GM21360 (cell line): ENCODE measurements around the gene SIRPB1.
"Not testable (repeated sequence)": the region's sequence is repeated elsewhere in the genome, so short reads cannot be mapped to it uniquely, and the experiment has no call there.

Experiments
- ATAC-seq: cut with Tn5 transposase; IDR thresholded peaks from one replicate; pipeline ENCODE4 v1.9.1; 2021; ENCODE audit warnings: mild to moderate bottlenecking, moderate library complexity; ENCODE audit not compliant: unreplicated experiment

SIRPB1 gene

GRCh38 chr20:1619861-1620444 is at the start of gene SIRPB1:
Gene SIRPB1, minus strand, starts transcription at chr20:1620009. Its CDS starts 65 bp downstream, at chr20:1619944.
- ATAC-seq: no peak

GRCh38 chr20:1669304-1669703 is 49.5 kb upstream of the SIRPB1 start:
- ATAC-seq: no peak

- ATAC-seq: no peak
These were observed 47.8 kb upstream of the SIRPB1 start for GRCh38 chr20:1667502-1668085.

- ATAC-seq: no peak
These were observed 47.0 kb upstream of the SIRPB1 start for GRCh38 chr20:1666802-1667201.

- ATAC-seq: no peak
These were observed 45.5 kb upstream of the SIRPB1 start for GRCh38 chr20:1665345-1665744.

- no peak for ATAC-seq
These were observed 45.1 kb upstream of the SIRPB1 start for GRCh38 chr20:1664911-1665310.

GRCh38 chr20:1663917-1664316 is 44.1 kb upstream of the SIRPB1 start:
- ATAC-seq: no peak

- no peak for ATAC-seq
These were observed 41.9 kb upstream of the SIRPB1 start for GRCh38 chr20:1661542-1662299.

GRCh38 chr20:1660246-1660645 is 40.4 kb upstream of the SIRPB1 start:
- ATAC-seq: no peak

- no peak for ATAC-seq
These were observed 37.9 kb upstream of the SIRPB1 start, which contains the start of gene SIRPG for GRCh38 chr20:1657556-1658334. Gene SIRPG, minus strand, starts transcription at chr20:1657779. Its CDS starts 65 bp downstream, at chr20:1657714.

- no peak for ATAC-seq
These were observed 37.0 kb upstream of the SIRPB1 start for GRCh38 chr20:1656844-1657243.

GRCh38 chr20:1654996-1655395 is 35.2 kb upstream of the SIRPB1 start:
- no peak for ATAC-seq

- ATAC-seq: no peak
These were observed 33.2 kb upstream of the SIRPB1 start for GRCh38 chr20:1652960-1653359.

GRCh38 chr20:1652104-1652503 is 32.3 kb upstream of the SIRPB1 start:
- no peak for ATAC-seq

GRCh38 chr20:1651268-1652058 is 31.7 kb upstream of the SIRPB1 start:
- no peak for ATAC-seq

- no peak for ATAC-seq
These were observed 28.3 kb upstream of the SIRPB1 start for GRCh38 chr20:1648101-1648500.

GRCh38 chr20:1646975-1647431 is 27.2 kb upstream of the SIRPB1 start:
- ATAC-seq: no peak

- ATAC-seq: no peak
These were observed 24.5 kb upstream of the SIRPB1 start for GRCh38 chr20:1644101-1644962.

- not testable (repeated sequence) for ATAC-seq
These were observed 18.8 kb upstream of the SIRPB1 start for GRCh38 chr20:1638643-1639042.
